ENCODE data around the gene NUP93.

- TF ChIP-seq POLR2A (IDR thresholded peaks at IDR 0.05) (no peak), CTCF (IDR thresholded peaks at IDR 0.05) (no peak), POLR2AphosphoS5 (IDR thresholded peaks at IDR 0.05) (no peak)
Measured at GRCh38 chr16:56715126-56715525, 14.8 kb upstream of the NUP93 start.

Measured in prostate gland (tissue), 2 donors.